22Rv1 (cell line): ENCODE measurements around the gene SSBP2.
"Not testable (repeated sequence)": the region's sequence is repeated elsewhere in the genome, so short reads cannot be mapped to it uniquely, and the experiment has no call there.

Experiments used
- CTCF ChIP-seq: fragments of 450-650 bp; IDR thresholded peaks from 2 replicates; pipeline ENCODE4 v1.5.1; 2017; ENCODE audit warnings: mild to moderate bottlenecking
- ZFX ChIP-seq: fragments of 450-650 bp; IDR thresholded peaks from 2 replicates; pipeline ENCODE4 v1.6.1; 2017; ENCODE audit warnings: antibody characterized with exemption, borderline replicate concordance

- TF ChIP-seq CTCF, ZFX: not testable (repeated sequence)
These were observed 247.3 kb downstream of the SSBP2 start for GRCh38 chr5:81503602-81504001.
